ENCODE measurements around the gene ADAMTSL1.

Gene ADAMTSL1

GRCh38 chr9:18825656-18826170, 351.8 kb downstream of the ADAMTSL1 start:
- DNase-seq = no peak

- no peak for DNase-seq
Observed at GRCh38 chr9:18826248-18826647, 352.3 kb downstream of the ADAMTSL1 start.

- DNase-seq = no peak
Observed at GRCh38 chr9:18829066-18829465, 355.1 kb downstream of the ADAMTSL1 start.

GRCh38 chr9:18829873-18830272, 355.9 kb downstream of the ADAMTSL1 start:
- peak; percentile 56 for DNase-seq

- DNase-seq = no peak
Observed at GRCh38 chr9:18834740-18835361, 360.9 kb downstream of the ADAMTSL1 start.

GRCh38 chr9:18837402-18837801, 363.4 kb downstream of the ADAMTSL1 start:
- DNase-seq = no peak

GRCh38 chr9:18847576-18848275, 373.8 kb downstream of the ADAMTSL1 start:
- no peak for DNase-seq

GRCh38 chr9:18848657-18849056, 374.7 kb downstream of the ADAMTSL1 start:
- DNase-seq = no peak

- no peak for DNase-seq
Observed at GRCh38 chr9:18849270-18849669, 375.3 kb downstream of the ADAMTSL1 start.

- DNase-seq = no peak
Observed at GRCh38 chr9:18849890-18850677, 376.1 kb downstream of the ADAMTSL1 start.

- DNase-seq = no peak
Observed at GRCh38 chr9:18851069-18851795, 377.3 kb downstream of the ADAMTSL1 start.

- DNase-seq = no peak
Observed at GRCh38 chr9:18855656-18856055, 381.7 kb downstream of the ADAMTSL1 start.

- no peak for DNase-seq
Observed at GRCh38 chr9:18857334-18857733, 383.4 kb downstream of the ADAMTSL1 start.

- peak; percentile 85 for DNase-seq
Observed at GRCh38 chr9:18857769-18858168, 383.8 kb downstream of the ADAMTSL1 start.

- peak; percentile 79 for DNase-seq
Observed at GRCh38 chr9:18861609-18862544, 387.9 kb downstream of the ADAMTSL1 start.

- peak; percentile 51 for DNase-seq
Observed at GRCh38 chr9:18863791-18864190, 389.8 kb downstream of the ADAMTSL1 start.

- no peak for DNase-seq
Observed at GRCh38 chr9:18864516-18864915, 390.6 kb downstream of the ADAMTSL1 start.

- no peak for DNase-seq
Observed at GRCh38 chr9:18865542-18865941, 391.6 kb downstream of the ADAMTSL1 start.

- no peak for DNase-seq
Observed at GRCh38 chr9:18866121-18866831, 392.3 kb downstream of the ADAMTSL1 start.

- no peak for DNase-seq
Observed at GRCh38 chr9:18869725-18870124, 395.8 kb downstream of the ADAMTSL1 start.

- DNase-seq = no peak
Observed at GRCh38 chr9:18874069-18874468, 400.1 kb downstream of the ADAMTSL1 start.
